K562 (cell line): ENCODE measurements around the gene RNF121. TPM values are rescaled to one million over a fixed set of nuclear protein-coding genes. Genes with fewer than 3 reads are reported as not detected.
A peak's percentile ranks its signal among the peaks of the same experiment; 100 is the strongest.

Source experiments
- CBFA2T3 ChIP-seq: fragments of 450-650 bp; IDR thresholded peaks from 2 replicates; pipeline ENCODE4 v1.6.1; 2017
- DACH1 ChIP-seq: fragments of 450-650 bp; IDR thresholded peaks from 2 replicates; pipeline ENCODE4 v1.6.1; 2018; ENCODE audit not compliant: partially characterized antibody
- ELF2 ChIP-seq: fragments of 250-450 bp; sonication (Bioruptor Pico); IDR thresholded peaks from 2 replicates; pipeline ENCODE4 v1.5.0; 2021; ENCODE audit warnings: mild to moderate bottlenecking
- GTF2A2 ChIP-seq: IDR thresholded peaks from 2 replicates; pipeline ENCODE4 v1.6.1; 2016; ENCODE audit warnings: mild to moderate bottlenecking, missing genetic modification characterization, missing compliant biosample characterization
- HDAC1 ChIP-seq, 2 experiments: fragments of 450-650 bp; IDR thresholded peaks; 2 replicates each; pipeline ENCODE4 v1.6.1; 2016 to 2017; ENCODE audit warnings: inconsistent platforms in 1 of 2, mild to moderate bottlenecking in 1 of 2, moderate library complexity in 1 of 2
- HDAC2 ChIP-seq: fragments of 450-650 bp; IDR thresholded peaks from 2 replicates; pipeline ENCODE4 v1.6.1; 2016; ENCODE audit warnings: mild to moderate bottlenecking
- HDAC8 ChIP-seq: fragments of 450-650 bp; IDR thresholded peaks from 2 replicates; pipeline ENCODE4 v1.6.1; 2016; ENCODE audit warnings: mild to moderate bottlenecking, missing genetic modification characterization, moderate library complexity, missing compliant biosample characterization
- KAT7 ChIP-seq: sonication (generic); formaldehyde crosslinking; IDR thresholded peaks from 2 replicates; pipeline ENCODE4 v1.8.0; 2022; ENCODE audit warnings: missing genetic modification reagents, mild to moderate bottlenecking, borderline replicate concordance
- MXI1 ChIP-seq: IDR thresholded peaks from 2 replicates; pipeline ENCODE4 v1.6.1; 2011; ENCODE audit warnings: low read depth, mild to moderate bottlenecking, improper control_type of control experiment, low read length
- NBN ChIP-seq: fragments of 450-650 bp; IDR thresholded peaks from 2 replicates; pipeline ENCODE4 v1.6.1; 2016; ENCODE audit warnings: low read depth, mild to moderate bottlenecking
- PCBP2 ChIP-seq: fragments of 200-400 bp; formaldehyde crosslinking; IDR thresholded peaks from 2 replicates; pipeline ENCODE4 v1.6.1; 2018; ENCODE audit warnings: low read length, low read depth, mild to moderate bottlenecking, moderate library complexity; ENCODE audit not compliant: poor library complexity, severe bottlenecking
- PML ChIP-seq: IDR thresholded peaks from 2 replicates; pipeline ENCODE4 v1.6.1; 2012; ENCODE audit warnings: low read length, inconsistent platforms
- POLR2AphosphoS5 ChIP-seq: IDR thresholded peaks from 2 replicates; pipeline ENCODE4 v1.6.1; 2011; ENCODE audit warnings: mild to moderate bottlenecking, low read depth, low read length, moderate library complexity; ENCODE audit not compliant: control insufficient read depth, insufficient read depth
- RBM15 ChIP-seq: fragments of 200-400 bp; formaldehyde crosslinking; IDR thresholded peaks from 2 replicates; pipeline ENCODE4 v1.6.1; 2018; ENCODE audit warnings: mild to moderate bottlenecking, low read length, moderate library complexity; ENCODE audit not compliant: insufficient read depth
- RCOR1 ChIP-seq, 2 experiments: IDR thresholded peaks; 2 replicates each; pipeline ENCODE4 v1.6.1; 2012; ENCODE audit warnings: low read depth in 2 of 2, low read length in 2 of 2, borderline replicate concordance in 1 of 2, improper control_type of control experiment in 1 of 2
- ZNF696 ChIP-seq: fragments of 250-450 bp; sonication (Bioruptor Pico); conservative IDR thresholded peaks from 2 replicates; pipeline ENCODE4 v1.4.0; 2020; ENCODE audit warnings: mild to moderate bottlenecking, moderate library complexity
- ZZZ3 ChIP-seq: fragments of 450-650 bp; IDR thresholded peaks from 2 replicates; pipeline ENCODE4 v1.6.1; 2016; ENCODE audit warnings: antibody characterized with exemption, mild to moderate bottlenecking, moderate library complexity
- polyA plus RNA-seq, 8 experiments: library from polyadenylated mRNA; depleted of rRNA in 4 of 8; stranded (reverse) in 5 of 8; unstranded in 3 of 8; fragments of >200 nt; fragmentation: Nextera tagmentation in 2 of 8; fragmentation: Illumina TruSeq in 1 of 8; extraction: Ambion mirVana in 2 of 8; extraction: Trizol in 1 of 8; gene quantifications; 2 replicates each; pipeline versions ENCODE4 v1.2.1 to v1.2.3, GENCODE V29; 2011 to 2014; ENCODE audit warnings: inconsistent platforms in 1 of 8, missing spikeins in 1 of 8
- total RNA-seq, 7 experiments: library from RNA; depleted of rRNA in 6 of 7; stranded (reverse); fragments of >200 nt in 6 of 7; fragmentation: Illumina TruSeq in 2 of 7; extraction: Trizol in 2 of 7; gene quantifications; 2 replicates each; pipeline versions ENCODE4 v1.2.1 to v1.2.3, GENCODE V29; 2011 to 2021; ENCODE audit warnings: low replicate concordance in 1 of 7
- TF ChIP-seq, protein P1 (sequence below): fragments of 450-650 bp; IDR thresholded peaks from 2 replicates; pipeline ENCODE4 v1.6.1; 2014; ENCODE audit warnings: low read depth, mild to moderate bottlenecking, moderate library complexity, borderline replicate concordance
- TF ChIP-seq, protein P2 (sequence below): IDR thresholded peaks from 2 replicates; pipeline ENCODE4 v1.6.1; 2016; ENCODE audit warnings: missing genetic modification characterization, missing compliant biosample characterization
- TF ChIP-seq, protein P3 (sequence below): IDR thresholded peaks from 2 replicates; pipeline ENCODE4 v1.6.1; 2011; ENCODE audit warnings: borderline replicate concordance, low read depth, mild to moderate bottlenecking, moderate library complexity, low read length; ENCODE audit not compliant: insufficient read depth, poor library complexity, severe bottlenecking
- TF ChIP-seq, protein P4 (sequence below), 2 experiments: fragments of 450-650 bp in 1 of 2; IDR thresholded peaks; 2 replicates each; pipeline ENCODE4 v1.6.1; 2011 to 2017; ENCODE audit warnings: low read depth in 2 of 2, antibody characterized with exemption in 1 of 2, borderline replicate concordance in 1 of 2, low read length in 1 of 2, mild to moderate bottlenecking in 1 of 2, mixed read lengths in 1 of 2; ENCODE audit not compliant: control insufficient read depth in 1 of 2

RNF121 gene
- total and polyA plus RNA-seq, 9 of the 15 experiments (the other 6 are each of a cell fraction or from before 2014, with no cell fraction given), result 8.0 to 63.4 (median 20.5) TPM

DNA sequence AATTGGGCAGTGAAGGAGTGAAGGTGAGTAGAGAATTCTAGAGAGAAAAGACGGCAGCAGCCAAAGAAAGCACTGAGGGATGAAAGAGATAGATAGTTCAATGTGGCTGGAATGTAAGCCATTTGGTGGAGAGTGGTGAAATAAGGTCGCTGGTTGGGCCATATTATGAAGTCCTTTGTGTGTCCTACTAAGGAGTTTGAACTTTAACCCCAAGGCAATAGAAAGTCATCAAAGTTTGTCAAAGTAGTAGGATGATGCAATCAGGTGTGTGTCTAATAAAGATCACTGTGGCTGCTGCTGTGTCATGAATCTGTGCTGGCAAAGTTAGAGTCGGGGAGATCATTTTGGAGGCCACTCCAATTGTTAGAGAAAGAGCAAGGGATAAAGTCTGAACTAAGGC, 18.7 kb downstream of the RNF121 start (continued):
- no peak for TF ChIP-seq ZZZ3
- TF ChIP-seq, protein P1, sequence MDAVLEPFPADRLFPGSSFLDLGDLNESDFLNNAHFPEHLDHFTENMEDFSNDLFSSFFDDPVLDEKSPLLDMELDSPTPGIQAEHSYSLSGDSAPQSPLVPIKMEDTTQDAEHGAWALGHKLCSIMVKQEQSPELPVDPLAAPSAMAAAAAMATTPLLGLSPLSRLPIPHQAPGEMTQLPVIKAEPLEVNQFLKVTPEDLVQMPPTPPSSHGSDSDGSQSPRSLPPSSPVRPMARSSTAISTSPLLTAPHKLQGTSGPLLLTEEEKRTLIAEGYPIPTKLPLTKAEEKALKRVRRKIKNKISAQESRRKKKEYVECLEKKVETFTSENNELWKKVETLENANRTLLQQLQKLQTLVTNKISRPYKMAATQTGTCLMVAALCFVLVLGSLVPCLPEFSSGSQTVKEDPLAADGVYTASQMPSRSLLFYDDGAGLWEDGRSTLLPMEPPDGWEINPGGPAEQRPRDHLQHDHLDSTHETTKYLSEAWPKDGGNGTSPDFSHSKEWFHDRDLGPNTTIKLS, result no peak; the same call in 1 of the 2 replicates
- TF ChIP-seq, protein P2, sequence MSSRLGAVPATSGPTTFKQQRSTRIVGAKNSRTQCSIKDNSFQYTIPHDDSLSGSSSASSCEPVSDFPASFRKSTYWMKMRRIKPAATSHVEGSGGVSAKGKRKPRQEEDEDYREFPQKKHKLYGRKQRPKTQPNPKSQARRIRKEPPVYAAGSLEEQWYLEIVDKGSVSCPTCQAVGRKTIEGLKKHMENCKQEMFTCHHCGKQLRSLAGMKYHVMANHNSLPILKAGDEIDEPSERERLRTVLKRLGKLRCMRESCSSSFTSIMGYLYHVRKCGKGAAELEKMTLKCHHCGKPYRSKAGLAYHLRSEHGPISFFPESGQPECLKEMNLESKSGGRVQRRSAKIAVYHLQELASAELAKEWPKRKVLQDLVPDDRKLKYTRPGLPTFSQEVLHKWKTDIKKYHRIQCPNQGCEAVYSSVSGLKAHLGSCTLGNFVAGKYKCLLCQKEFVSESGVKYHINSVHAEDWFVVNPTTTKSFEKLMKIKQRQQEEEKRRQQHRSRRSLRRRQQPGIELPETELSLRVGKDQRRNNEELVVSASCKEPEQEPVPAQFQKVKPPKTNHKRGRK (tag), result no peak
- peak; percentile 51 for TF ChIP-seq CBFA2T3
- no peak for TF ChIP-seq POLR2AphosphoS5
- no peak for TF ChIP-seq PCBP2
- TF ChIP-seq RBM15, result no peak
- peak in 1 of 2 experiments; percentile 78; a peak in 1 of 4 replicates for TF ChIP-seq HDAC1 (IDR thresholded peaks at IDR 0.05)
- TF ChIP-seq, protein P3, sequence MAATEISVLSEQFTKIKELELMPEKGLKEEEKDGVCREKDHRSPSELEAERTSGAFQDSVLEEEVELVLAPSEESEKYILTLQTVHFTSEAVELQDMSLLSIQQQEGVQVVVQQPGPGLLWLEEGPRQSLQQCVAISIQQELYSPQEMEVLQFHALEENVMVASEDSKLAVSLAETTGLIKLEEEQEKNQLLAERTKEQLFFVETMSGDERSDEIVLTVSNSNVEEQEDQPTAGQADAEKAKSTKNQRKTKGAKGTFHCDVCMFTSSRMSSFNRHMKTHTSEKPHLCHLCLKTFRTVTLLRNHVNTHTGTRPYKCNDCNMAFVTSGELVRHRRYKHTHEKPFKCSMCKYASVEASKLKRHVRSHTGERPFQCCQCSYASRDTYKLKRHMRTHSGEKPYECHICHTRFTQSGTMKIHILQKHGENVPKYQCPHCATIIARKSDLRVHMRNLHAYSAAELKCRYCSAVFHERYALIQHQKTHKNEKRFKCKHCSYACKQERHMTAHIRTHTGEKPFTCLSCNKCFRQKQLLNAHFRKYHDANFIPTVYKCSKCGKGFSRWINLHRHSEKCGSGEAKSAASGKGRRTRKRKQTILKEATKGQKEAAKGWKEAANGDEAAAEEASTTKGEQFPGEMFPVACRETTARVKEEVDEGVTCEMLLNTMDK, result no peak
- TF ChIP-seq NBN, result 0 out of 2 replicates have a peak, but pooled peaks have one; percentile 67
- peak; percentile 58 for TF ChIP-seq DACH1
- no peak for TF ChIP-seq PML
- TF ChIP-seq ELF2, result no peak
- peak; percentile 87 for TF ChIP-seq HDAC2
- no peak for TF ChIP-seq KAT7 (CRISPR knock-in tag)
- TF ChIP-seq, protein P4, sequence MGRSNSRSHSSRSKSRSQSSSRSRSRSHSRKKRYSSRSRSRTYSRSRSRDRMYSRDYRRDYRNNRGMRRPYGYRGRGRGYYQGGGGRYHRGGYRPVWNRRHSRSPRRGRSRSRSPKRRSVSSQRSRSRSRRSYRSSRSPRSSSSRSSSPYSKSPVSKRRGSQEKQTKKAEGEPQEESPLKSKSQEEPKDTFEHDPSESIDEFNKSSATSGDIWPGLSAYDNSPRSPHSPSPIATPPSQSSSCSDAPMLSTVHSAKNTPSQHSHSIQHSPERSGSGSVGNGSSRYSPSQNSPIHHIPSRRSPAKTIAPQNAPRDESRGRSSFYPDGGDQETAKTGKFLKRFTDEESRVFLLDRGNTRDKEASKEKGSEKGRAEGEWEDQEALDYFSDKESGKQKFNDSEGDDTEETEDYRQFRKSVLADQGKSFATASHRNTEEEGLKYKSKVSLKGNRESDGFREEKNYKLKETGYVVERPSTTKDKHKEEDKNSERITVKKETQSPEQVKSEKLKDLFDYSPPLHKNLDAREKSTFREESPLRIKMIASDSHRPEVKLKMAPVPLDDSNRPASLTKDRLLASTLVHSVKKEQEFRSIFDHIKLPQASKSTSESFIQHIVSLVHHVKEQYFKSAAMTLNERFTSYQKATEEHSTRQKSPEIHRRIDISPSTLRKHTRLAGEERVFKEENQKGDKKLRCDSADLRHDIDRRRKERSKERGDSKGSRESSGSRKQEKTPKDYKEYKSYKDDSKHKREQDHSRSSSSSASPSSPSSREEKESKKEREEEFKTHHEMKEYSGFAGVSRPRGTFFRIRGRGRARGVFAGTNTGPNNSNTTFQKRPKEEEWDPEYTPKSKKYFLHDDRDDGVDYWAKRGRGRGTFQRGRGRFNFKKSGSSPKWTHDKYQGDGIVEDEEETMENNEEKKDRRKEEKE (IDR thresholded peaks at IDR 0.05; ENCODE audit: borderline replicate concordance in 1 of 2, control insufficient read depth in 1 of 2, low read depth in 2 of 2, low read length in 1 of 2), result no peak
- no peak for TF ChIP-seq HDAC8 (tag)
- no peak for TF ChIP-seq MXI1
- peak in 1 of 2 experiments; percentile 94; a peak in 2 of 4 replicates for TF ChIP-seq RCOR1 (IDR thresholded peaks at IDR 0.05; ENCODE audit: borderline replicate concordance in 1 of 2, low read depth in 2 of 2, low read length in 2 of 2)
- TF ChIP-seq GTF2A2, result no peak
- TF ChIP-seq ZNF696 (CRISPR knock-in tag), result no peak
